ENCODE results near the gene OSTM1. TPM values are rescaled to one million over a fixed set of nuclear protein-coding genes. Genes with fewer than 3 reads are reported as not detected.

OSTM1 gene
- polyA plus RNA-seq, 1 donor from 2014 or later: 54.7 TPM

DNA sequence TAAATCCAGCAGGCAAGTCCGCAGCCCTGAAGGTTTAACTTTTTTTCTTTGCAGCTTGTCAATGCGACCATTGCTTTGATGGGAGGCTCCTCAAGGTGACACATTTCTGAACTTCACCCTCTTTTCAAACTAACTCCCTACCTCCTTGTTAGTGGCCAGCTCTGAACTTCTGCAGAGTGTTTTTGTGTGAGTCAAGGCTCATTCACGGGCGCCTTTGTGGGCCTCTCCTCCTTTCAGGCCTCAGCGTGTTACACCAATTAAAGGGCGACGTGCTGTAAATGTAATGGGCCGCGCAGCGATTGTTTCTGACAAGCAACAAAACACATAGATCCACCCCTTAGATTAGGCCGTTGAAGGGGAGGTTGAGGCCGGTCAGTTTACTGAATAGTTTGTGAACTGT is 45.8 kb upstream of the OSTM1 start:
- no peak overlapping the region for H3K27ac ChIP-seq (ENCODE audit: low read length)
- H3K79me2 ChIP-seq (replicated peaks; ENCODE audit: insufficient read depth, low read length): no peaks in the 10 kb centered on the region
- no peak overlapping the region for H2AFZ ChIP-seq (ENCODE audit: low read depth, low read length)
- no peaks in the 10 kb centered on the region for H4K20me1 ChIP-seq (ENCODE audit: insufficient read depth)
- H3K27me3 ChIP-seq (ENCODE audit: insufficient read depth, low read depth, low read length): peaks cover 74% of the 10 kb centered on the region
- no peak overlapping the region for H3K4me3 ChIP-seq (ENCODE audit: low read length)
- H3F3A ChIP-seq (ENCODE audit: insufficient read depth, low read length, poor library complexity, severe bottlenecking): peaks cover 4% of the 10 kb centered on the region
- H3K9ac ChIP-seq (ENCODE audit: low read length): no peak overlapping the region
- no peak overlapping the region for H3K4me2 ChIP-seq (ENCODE audit: low read length)
- H3K36me3 ChIP-seq (ENCODE audit: insufficient read depth, low read length): no peaks in the 10 kb centered on the region
- H3K9me2 ChIP-seq (ENCODE audit: insufficient read depth, low read length): no peaks in the 10 kb centered on the region
- TF ChIP-seq, protein P1, sequence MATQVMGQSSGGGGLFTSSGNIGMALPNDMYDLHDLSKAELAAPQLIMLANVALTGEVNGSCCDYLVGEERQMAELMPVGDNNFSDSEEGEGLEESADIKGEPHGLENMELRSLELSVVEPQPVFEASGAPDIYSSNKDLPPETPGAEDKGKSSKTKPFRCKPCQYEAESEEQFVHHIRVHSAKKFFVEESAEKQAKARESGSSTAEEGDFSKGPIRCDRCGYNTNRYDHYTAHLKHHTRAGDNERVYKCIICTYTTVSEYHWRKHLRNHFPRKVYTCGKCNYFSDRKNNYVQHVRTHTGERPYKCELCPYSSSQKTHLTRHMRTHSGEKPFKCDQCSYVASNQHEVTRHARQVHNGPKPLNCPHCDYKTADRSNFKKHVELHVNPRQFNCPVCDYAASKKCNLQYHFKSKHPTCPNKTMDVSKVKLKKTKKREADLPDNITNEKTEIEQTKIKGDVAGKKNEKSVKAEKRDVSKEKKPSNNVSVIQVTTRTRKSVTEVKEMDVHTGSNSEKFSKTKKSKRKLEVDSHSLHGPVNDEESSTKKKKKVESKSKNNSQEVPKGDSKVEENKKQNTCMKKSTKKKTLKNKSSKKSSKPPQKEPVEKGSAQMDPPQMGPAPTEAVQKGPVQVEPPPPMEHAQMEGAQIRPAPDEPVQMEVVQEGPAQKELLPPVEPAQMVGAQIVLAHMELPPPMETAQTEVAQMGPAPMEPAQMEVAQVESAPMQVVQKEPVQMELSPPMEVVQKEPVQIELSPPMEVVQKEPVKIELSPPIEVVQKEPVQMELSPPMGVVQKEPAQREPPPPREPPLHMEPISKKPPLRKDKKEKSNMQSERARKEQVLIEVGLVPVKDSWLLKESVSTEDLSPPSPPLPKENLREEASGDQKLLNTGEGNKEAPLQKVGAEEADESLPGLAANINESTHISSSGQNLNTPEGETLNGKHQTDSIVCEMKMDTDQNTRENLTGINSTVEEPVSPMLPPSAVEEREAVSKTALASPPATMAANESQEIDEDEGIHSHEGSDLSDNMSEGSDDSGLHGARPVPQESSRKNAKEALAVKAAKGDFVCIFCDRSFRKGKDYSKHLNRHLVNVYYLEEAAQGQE (IDR thresholded peaks at IDR 0.05; ENCODE audit: borderline replicate concordance): no peak
- no peak for TF ChIP-seq MXI1 (conservative IDR thresholded peaks at IDR 0.05; ENCODE audit: poor library complexity, severe bottlenecking)
- TF ChIP-seq TAF1 (IDR thresholded peaks at IDR 0.05; ENCODE audit: low read depth): no peak
- TF ChIP-seq EP300 (conservative IDR thresholded peaks at IDR 0.05; ENCODE audit: poor library complexity, severe bottlenecking): no peak
- TF ChIP-seq POLR2AphosphoS5 (IDR thresholded peaks at IDR 0.05): no peak
- TF ChIP-seq SMC3 (conservative IDR thresholded peaks at IDR 0.05; ENCODE audit: poor library complexity): no peak
- TF ChIP-seq, protein P2, sequence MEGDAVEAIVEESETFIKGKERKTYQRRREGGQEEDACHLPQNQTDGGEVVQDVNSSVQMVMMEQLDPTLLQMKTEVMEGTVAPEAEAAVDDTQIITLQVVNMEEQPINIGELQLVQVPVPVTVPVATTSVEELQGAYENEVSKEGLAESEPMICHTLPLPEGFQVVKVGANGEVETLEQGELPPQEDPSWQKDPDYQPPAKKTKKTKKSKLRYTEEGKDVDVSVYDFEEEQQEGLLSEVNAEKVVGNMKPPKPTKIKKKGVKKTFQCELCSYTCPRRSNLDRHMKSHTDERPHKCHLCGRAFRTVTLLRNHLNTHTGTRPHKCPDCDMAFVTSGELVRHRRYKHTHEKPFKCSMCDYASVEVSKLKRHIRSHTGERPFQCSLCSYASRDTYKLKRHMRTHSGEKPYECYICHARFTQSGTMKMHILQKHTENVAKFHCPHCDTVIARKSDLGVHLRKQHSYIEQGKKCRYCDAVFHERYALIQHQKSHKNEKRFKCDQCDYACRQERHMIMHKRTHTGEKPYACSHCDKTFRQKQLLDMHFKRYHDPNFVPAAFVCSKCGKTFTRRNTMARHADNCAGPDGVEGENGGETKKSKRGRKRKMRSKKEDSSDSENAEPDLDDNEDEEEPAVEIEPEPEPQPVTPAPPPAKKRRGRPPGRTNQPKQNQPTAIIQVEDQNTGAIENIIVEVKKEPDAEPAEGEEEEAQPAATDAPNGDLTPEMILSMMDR (IDR thresholded peaks at IDR 0.05; ENCODE audit: poor library complexity, severe bottlenecking): no peak
- TF ChIP-seq RAD21 (conservative IDR thresholded peaks at IDR 0.05): no peak
- no peak for TF ChIP-seq EZH2 (IDR thresholded peaks at IDR 0.05; ENCODE audit: borderline replicate concordance, insufficient read depth, low read length, poor library complexity, severe bottlenecking)
- no peaks in the 10 kb centered on the region for H3K9me3 ChIP-seq (ENCODE audit: low read length)

DNA sequence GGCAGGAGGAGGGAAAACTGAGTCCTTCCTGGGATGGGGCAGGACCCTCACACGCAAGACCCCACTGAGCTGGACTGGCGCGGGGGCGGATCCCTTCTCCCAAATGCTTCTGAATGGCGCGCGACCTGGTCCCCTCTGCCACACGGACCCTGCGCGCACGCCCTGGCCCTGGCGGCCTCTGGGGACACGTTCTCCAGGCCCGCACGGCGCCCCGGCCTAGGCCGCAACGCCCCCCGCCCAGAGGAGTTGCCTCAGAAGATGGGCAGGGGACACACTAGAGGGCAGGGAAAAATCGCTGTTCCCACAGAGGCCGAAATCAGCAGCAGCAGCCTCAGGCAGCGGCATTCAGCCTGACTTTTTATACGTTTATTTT is 45.2 kb upstream of the OSTM1 start:
- Histone ChIP-seq H3K79me2 (replicated peaks; ENCODE audit: insufficient read depth, low read length) (no peaks in the 10 kb centered on the region), H3F3A (ENCODE audit: insufficient read depth, low read length, poor library complexity, severe bottlenecking) (peaks cover 4% of the 10 kb centered on the region), H3K27ac (ENCODE audit: low read length) (no peak overlapping the region), H3K27me3 (ENCODE audit: insufficient read depth, low read depth, low read length) (peaks cover 79% of the 10 kb centered on the region), H3K9me2 (ENCODE audit: insufficient read depth, low read length) (no peaks in the 10 kb centered on the region), H3K4me2 (ENCODE audit: low read length) (no peak overlapping the region), H2AFZ (ENCODE audit: low read depth, low read length) (no peak overlapping the region), H3K9ac (ENCODE audit: low read length) (no peak overlapping the region), H4K20me1 (ENCODE audit: insufficient read depth) (no peaks in the 10 kb centered on the region), H3K9me3 (ENCODE audit: low read length) (no peaks in the 10 kb centered on the region), H3K36me3 (ENCODE audit: insufficient read depth, low read length) (no peaks in the 10 kb centered on the region), H3K4me3 (ENCODE audit: low read length) (peak overlapping the region; percentile 60)
- peak; percentile 18 for TF ChIP-seq EZH2 (IDR thresholded peaks at IDR 0.05; ENCODE audit: borderline replicate concordance, insufficient read depth, low read length, poor library complexity, severe bottlenecking)
- TF ChIP-seq, protein P1 (IDR thresholded peaks at IDR 0.05; ENCODE audit: borderline replicate concordance): no peak

All from neural cell (in vitro differentiated cells).